HG02884 (cell line): ENCODE results near the gene KIAA0513.

Experiments
- ATAC-seq: cut with Tn5 transposase; IDR thresholded peaks from one replicate; pipeline ENCODE4 v1.9.1; 2021; ENCODE audit warnings: mild to moderate bottlenecking, moderate library complexity; ENCODE audit not compliant: unreplicated experiment

Gene KIAA0513

DNA sequence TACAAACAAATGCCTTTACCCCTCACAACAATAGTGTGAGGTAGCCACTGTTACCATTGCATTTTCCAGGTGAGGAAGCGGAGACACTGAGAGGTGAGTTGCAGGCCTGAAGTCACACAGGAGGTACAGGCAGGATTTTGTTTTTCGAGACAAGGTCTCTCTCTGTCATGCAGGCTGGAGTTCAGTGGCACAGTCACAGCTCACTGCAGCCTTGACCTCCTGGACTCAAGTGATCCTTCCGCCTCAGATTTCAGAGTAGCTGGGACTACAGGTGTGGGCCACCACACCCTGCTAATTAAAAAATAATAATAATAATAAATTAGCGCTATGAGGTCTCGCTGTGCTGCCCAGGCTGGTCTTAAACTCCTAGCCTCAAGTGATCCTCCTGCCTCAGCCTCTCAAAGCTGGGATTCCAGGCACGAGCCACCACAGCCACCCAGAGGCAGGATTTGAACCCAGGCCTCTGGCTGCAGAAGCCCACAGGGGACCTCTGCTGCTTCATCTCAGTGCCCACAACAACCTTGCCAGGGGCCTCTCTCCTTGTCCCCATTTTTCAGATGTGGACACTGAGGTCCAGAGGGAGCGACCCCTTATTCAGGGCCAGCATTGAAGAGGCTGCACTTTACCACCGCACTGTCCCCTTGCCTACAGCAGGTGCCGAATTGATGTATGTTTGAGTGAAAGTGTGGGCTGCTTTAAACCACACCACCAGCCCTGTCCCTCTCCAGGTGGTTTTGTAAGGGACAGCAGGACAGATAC, 100.7 kb downstream of the KIAA0513 start:
- ATAC-seq = no peak

DNA sequence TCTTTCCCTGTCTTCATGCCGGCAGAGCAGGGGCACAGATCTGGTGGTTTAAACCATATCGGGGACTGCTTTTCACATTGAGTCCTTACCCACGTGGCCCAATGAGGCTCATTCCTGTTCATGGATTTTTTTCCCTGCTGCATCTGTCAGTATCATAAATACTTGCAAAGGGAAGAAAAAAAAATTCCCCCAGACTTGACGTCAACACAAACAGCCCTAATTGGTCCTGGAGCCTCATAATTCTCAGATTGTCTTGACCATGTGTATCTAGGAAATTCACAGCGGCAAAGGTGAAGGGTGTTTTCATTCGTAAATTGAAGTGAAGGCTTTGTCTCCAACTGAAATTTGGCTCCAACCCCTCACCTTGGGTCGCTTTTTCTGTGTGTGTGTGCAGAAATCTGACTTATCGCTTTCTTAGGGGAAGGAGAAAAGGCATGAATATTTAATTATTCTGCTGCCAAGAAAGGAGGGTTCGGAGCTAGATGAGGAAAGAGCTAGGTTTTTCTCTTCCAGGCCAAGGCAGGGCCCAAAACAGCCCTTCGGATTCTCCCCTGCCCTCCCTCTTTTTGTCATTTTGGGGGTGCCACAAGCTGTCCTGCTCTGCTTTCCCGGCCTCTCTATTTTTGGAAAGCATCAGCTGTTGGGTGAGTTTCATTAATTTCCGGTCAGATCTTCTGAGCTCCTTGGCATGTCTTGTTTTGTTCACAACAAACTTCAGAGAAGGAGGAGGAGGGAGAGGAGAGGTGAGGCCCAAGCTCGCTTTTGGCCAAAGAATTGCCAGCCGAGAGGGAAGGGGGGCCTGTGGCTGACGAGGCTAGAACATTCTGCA, 102.5 kb downstream of the KIAA0513 start:
- no peak for ATAC-seq

DNA sequence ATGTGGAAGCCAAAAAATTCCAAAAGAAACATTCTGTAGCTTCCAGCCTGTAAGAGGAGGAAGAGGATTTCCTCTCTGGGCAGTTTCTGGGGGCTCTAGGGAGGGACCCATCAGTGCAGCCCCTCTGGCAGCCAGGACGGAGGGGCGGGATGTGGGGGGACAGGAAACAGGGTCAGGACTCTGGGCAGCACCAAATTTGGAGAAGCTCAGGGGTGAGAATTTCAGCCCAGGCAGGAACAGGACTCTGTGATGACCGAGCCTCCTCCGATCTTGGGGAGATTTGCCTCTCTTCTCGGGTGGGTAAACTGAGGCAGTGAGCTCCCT, 103.1 kb downstream of the KIAA0513 start:
- no peak for ATAC-seq

DNA sequence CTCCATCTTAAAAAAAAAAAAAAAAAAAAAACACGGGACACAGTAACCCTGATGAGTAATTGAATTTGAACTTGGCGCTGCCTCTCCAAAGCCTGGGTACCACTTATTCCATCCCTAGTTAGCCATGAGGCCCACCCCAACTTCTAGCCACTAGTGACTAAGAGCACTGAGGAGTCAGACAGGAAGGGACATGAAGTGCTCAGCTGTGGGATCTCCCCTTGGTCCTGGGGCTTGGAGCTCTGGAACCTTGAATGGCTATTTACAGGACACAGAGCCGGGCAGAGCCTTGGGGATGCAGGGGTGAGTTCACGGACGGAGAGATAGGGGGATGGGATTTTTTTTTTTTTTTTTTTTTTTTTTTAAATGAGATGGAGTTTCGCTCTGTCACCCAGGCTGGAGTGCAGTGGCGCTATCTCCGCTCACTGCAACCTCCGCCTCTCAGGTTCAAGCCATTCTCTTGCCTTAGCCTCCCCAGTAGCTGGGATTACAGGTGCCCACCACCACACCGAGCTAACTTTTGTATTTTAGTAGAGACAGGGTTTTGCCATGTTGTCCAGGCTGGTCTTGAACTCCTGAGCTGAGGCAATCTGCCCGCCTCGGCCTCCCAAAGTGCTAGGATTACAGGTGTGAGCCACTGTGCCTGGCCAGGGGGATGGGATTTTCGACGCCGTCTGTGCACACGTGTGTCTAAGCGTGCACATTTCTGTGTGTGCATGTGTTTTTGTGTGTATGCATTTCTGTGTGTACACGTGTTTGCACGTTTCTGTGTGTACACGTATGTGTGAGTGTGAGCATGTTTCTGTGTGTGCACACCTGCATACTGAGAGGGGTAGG, 105.1 kb downstream of the KIAA0513 start:
- ATAC-seq = no peak

DNA sequence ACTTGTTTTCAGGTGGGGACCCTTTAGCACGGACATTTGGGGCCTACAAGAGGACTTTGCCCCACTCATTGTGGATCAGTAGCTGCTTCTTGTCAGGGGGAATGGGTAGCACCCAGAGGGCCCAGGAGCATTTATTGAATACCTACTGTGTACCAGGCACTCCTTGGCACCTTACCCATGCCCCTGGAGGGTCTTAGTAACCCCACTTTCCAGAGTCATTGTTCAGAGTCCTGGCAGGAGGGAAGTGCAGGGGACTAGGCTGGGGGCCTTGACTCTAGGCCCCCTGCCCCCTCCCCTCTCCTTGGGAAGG, 105.7 kb downstream of the KIAA0513 start:
- ATAC-seq = no peak

DNA sequence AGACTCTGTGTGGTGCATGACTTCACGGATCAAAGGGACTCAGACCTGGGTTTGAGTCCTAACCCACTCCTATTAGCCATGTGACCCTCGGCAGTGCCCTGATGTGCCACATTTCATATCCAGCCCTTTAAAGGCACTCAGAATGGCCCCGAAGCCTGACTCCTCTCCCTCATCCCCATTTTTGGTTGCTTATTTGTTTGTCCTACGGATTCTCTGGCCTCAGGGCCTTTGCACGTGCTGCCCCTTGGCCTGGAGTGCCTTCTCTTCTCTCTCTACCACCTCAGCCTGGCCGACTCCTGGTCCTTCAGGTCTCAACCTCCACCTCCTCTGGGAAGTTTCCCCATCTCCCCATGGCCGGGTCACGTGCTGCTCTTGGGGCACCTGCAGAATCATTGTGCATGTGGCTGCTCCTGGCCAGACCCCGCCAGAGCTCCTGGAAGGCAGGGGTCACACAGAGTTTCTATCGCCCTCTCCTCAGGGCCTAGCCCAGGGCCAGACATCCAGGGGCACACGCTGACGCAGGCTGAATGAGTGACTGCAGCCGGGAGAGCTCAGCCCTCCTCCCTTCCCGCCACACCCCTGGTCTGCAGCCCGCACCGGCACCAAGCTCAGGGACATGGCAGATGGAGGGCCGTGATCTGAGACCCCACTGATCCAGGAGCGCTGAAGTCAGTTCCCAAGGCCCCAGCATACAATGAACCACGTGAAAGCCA, 106.6 kb downstream of the KIAA0513 start:
- no peak for ATAC-seq

DNA sequence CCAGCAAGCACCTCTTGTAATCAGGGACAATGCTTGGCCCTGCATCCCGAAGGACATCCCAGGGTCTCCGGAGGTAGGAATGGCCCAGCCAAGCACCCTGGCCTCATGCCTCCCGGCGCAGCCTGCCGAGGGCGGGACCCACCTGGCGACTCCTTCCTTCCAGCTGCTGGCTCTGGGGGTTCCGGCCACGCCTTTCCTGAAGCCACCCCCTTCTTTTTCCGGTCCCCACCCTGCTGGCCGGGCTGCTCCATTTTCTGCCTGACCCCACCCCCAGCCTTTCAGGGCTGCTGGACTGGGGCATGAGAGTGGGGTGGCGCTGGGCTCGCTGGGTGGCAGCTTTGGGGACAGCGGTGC, 107.2 kb downstream of the KIAA0513 start:
- ATAC-seq = no peak

DNA sequence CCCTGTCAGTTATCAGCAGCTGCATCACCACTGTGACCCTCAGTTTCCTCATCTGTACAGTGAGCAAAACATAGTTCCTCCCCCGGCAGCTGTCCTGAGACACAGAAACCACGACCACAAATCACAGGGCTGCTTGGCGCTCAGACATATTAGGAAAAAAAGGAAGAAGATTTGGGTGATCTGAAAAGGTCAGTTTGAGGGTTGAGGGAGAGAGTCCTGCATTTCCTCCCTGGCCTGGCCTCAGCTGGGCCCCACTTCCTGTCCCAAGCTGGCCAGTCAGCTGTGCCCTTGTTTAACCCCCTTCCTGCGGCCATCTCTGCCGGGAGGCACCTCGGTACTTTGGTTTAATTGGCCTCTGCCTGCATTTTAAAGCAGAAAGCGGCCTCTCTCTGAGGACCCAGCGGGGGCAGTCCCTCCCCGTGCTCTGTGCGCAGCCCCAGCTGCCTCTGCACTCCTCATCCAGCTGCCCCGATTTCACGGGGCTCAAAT, 108.7 kb downstream of the KIAA0513 start:
- no peak for ATAC-seq

DNA sequence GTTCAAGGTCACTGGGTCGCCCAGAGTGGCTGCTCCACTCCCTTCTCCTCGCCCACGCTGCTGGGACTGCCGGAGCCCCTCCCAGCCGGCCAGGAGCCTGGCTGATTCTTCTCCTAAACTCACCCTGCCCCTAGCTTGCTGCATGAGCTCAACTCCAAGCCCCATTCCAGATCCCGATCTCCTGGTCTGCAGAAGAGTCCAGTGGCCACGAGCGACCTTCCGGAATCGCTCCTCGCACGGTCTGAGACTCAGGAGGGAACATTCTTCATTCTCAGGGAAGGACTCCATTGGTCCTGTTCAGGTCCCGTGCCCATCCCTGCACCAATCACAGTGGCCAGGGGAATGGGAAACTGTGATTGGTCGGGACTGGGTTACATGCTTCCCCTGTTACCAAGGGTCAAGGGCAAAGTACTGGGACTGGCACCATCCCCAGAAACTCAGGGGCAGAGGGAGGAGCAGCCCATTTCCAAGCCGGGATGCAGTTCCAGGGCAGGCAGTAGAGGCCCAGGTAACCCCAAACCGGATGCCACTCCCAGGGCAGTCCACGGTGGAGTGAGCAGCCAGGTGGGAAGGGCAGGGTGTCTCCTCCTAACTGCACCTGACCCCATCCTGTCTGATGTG, 109.2 kb downstream of the KIAA0513 start:
- no peak for ATAC-seq

DNA sequence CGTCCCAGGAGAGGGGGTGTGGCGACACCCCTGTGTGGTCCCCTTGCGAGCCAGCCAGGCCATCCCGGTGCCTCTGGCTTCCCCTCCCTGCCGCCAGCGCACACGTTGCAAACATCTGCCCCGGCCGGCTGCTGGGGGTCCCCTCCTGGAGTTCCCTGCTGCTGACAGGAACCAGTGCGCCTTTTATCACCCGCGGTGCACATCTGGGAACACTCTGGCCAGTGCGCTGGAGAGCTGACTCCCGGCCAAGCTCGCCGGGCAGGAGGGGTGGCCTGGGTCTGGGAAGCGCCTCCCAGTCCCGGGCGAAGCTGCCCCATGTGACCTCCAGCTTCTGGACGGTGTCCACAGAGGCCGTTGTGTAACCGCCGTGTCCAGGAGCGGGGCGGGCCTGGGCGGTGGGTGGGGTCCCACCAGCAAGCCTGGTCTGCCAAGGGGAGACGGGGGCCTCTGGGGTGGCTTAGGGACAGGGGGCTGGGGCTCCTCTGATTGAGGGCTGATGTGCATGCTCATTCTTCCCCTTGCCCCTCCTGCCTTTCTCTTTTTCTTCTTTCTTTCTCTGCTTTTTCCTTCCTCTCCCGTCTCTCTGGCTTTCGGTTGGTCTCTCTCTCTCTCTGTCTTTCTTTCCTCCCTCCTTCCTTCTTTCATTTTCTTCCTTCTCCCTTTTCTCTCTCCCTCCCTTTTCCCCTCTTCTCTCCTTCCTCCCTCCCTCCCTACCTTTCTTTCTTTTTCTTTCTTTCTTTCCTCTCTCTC, 109.9 kb downstream of the KIAA0513 start:
- no peak for ATAC-seq

DNA sequence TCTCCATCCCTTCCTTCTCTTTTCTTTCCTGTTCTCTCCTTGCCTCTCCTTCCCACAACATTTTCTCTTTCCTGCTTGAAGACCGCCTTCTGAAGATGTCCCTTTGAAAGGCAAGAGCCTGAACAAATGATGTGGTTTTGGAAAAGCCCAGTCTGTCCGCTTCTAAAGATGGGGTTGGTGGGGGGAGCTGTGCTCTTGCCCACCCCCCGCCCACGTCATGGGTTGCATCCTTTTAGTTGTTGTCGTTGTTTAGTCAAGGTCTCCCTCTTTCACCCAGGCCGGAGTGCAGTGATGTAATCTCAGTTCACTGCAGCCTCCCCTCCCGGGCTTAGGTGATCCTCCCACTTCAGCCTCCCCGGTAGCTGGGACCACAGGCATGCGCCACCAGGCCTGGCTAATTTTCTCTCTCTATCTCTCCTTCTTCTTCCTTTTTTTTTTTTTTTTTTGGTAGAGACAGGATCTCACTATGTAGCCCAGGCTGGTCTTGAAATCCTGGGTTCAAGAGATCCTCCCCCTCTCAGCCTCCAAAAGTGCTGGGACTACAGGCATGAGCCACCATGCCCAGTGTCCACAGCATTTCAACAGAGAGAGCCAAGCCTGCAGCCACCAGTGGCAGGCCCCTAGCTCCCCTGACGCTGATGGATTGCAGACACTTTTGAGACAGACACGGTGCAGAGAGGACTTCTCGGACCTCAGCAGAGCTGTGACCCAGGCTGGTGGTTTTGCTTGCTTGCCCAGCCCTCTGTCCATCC, 110.7 kb downstream of the KIAA0513 start:
- no peak for ATAC-seq

DNA sequence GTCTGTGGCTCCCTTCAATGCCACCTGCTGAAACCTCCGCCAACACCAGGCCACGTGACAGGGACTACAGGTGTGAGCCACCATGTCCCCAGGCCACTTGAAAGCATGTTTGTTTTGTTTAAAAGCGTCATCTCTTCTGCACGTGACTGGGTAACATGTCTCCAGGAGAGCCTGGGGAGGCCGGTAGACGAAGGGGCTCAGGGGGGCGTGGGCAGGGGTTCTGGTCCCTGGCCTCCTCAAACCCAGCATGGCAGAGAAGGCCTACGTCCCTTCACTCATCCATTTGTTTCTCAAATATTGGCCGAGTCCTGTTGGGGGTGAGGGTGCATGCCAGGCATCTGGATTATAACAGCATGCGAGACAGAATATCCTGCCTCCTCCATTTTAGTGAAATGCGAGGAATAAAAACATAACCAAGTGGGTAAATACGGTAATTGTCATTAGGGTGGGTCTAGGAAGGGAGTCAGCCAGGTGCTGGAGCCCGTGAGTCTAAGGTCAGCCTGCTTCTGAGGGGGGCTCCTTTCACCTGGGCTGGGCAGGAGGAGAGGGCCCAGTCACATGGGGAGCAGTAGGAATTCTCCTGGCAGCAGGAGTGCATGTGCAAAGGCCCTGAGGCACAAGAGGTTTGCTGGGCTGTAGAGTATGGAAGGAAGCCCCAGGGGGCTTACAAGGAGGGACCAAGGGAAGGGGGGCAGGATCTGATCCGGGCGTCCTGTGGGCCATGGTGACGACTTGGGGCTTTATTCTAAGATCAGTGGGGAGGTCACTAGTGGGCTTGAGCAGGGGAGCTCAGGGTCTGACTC, 111.4 kb downstream of the KIAA0513 start:
- no peak for ATAC-seq

DNA sequence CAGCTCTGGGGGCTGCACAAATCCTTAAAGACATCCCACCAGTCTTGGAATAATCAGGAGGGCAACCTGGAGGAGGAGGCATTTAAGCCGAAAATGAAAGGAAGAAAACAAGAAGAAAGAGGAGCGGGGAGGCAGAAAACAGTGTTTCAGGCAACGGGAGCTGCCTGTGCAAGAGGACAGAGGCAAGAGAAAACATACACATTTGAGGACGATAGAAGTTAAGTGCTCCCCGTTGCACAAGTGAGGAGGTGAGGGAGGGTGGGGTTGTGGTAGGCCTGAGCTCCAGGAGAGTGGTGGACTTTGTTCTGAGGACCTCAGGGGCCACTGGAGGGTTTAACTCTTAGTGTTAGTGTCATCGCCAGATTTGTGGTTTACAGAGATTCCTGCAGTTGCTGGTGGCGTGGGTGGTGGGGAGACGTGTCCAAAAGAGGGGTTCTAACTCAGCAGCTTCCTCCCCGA, 112.3 kb downstream of the KIAA0513 start:
- ATAC-seq = no peak

DNA sequence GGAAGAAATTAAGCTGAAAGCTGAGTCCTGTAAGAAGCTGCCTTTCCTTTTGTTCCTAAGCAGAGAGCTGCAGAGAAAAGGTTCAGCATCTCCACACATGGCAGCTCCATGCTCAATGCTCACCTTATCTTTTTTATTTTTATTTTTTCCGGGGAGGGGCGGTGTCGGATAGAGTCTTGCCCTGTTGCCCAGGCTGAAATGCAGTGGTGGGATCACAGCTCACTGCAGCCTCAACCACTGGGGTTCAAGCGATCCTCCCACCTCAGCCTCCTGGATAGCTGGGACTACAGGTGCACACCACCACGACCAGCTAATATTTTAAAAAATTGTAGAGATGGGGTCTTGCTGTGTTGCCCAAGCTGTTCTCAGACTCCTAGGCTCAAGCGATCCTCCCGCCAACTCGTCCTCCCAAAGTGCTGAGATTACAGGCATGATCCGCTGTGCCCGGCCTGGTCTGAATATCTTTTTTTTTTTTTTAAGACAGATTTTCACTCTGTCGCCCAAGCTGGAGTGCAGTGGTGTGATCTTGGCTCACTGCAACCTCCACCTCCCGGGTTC, 112.9 kb downstream of the KIAA0513 start:
- ATAC-seq = no peak

DNA sequence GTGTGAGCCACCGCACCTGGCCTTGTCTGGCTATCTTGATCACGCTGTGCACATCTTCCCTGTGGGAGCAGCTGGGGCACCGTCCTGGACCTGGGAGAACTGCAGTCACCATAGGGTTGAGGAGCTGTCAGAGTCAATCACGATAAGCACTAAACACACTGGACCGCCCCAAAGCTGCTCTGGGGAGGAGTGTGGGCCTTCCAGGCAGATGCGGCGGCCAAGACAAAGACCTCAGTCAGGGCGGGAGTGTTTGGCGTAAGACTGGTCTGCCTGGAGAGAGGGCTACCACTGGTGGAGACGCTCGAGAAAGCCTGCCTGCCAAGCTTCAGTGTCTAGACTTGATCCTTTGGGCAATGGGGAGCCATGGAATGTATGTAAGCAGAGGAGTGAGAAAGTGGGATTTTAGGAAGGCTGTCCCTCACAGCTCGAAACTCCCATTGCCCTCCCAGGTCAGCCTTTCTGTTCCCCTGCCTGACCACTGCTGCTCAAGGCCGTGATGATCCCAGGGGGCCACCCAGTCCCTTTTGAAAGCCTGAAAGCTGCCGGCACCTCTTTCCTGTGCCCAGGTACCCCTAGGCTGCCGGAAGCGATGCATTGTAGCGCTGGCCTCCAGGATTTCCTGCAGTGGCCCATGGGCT, 114.0 kb downstream of the KIAA0513 start:
- ATAC-seq = no peak

DNA sequence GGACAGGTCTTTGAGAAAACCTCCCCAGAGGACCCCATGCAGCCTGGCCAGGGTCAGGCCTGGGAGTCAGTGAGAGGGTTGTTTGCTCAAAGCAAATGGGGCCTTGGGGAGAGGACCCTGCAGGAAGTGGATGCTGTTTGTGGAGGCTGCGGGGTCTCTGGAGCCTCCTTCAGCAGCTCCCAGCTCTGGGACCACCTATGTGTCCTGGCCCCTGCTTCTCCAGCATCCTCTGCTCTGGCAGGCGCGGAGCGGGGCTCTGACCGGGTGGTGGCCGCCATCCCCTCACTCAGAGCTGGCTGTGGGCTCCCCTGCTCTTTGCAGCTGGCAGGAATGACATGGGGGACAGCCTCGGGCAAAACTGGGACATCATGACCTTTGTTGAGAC, 114.5 kb downstream of the KIAA0513 start:
- ATAC-seq = no peak

DNA sequence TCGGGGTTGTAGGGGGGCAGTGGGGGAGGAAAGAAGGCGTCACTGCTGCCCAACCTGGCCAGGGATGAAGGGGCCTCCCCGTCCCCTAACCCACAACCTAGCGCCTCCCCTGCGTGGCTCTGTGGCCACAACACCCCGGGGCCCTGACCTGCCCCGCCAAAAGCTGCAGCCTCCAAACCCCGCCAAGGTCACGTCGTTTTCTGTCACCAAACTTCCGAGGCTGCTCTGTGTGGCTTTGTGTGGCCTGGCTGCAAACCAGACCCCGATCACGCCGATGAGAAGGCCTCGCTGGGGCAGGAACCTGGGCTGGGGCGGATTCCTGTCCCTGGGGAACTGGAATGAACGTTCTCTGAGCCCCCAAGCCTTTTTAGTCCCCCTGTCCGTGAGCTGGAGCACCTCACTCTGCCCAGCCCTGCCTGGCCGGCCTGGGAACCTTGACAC, 115.2 kb downstream of the KIAA0513 start:
- no peak for ATAC-seq
